Psoas muscle (tissue), 8 donors: Measurements from ENCODE around the gene FGD3. TPM values are rescaled to one million over a fixed set of nuclear protein-coding genes. Genes with fewer than 3 reads are reported as not detected.

ENCODE experiments used
- ATAC-seq, 4 donors: fragments of 200-7000 bp; cut with Tn5 transposase; one replicate each; pipeline ENCODE4 v1.9.1; 2020; ENCODE audit warnings: moderate library complexity in 3 of 4, mild to moderate bottlenecking in 2 of 4
- DNase-seq, 2 donors: peaks; one replicate each; pipeline ENCODE4 v3.0.0-alpha.2; 2020
- H3K27ac ChIP-seq: fragments of 200-600 bp; one replicate; pipeline ENCODE4 v1.8.0; 2022
- H3K27me3 ChIP-seq, 3 donors: fragments of 200-600 bp in 1 of 3; one replicate each; pipeline versions ENCODE4 v1.6.1 to v1.8.0; 2013 to 2022; ENCODE audit warnings: low read length in 2 of 3, mild to moderate bottlenecking in 2 of 3, moderate library complexity in 1 of 3; ENCODE audit not compliant: insufficient read depth in 3 of 3
- H3K36me3 ChIP-seq, 2 donors: fragments of 200-600 bp in 1 of 2; one replicate each; pipeline versions ENCODE4 v1.6.1 to v1.8.0; 2013 to 2022; ENCODE audit warnings: low read depth in 1 of 2, mild to moderate bottlenecking in 1 of 2, moderate library complexity in 1 of 2; ENCODE audit not compliant: insufficient read depth in 1 of 2
- H3K4me1 ChIP-seq: fragments of 200-600 bp; one replicate; pipeline ENCODE4 v1.8.0; 2022
- H3K4me3 ChIP-seq: fragments of 200-600 bp; one replicate; pipeline ENCODE4 v1.8.0; 2022; ENCODE audit warnings: mild to moderate bottlenecking
- H3K9me3 ChIP-seq: fragments of 200-600 bp; one replicate; pipeline ENCODE4 v1.8.0; 2022
- CTCF ChIP-seq: fragments of 200-600 bp; IDR thresholded peaks from one replicate; pipeline ENCODE4 v1.8.0; 2022; ENCODE audit warnings: antibody characterized with exemption
- WGBS, 3 donors: extraction: QIAGEN DNeasy Blood & Tissue Kit; methylation state at CpG; one replicate each; pipeline versions ENCODE4 v1.1.6 to v1.1.7; 2013; 5-methylcytosine and 5-hydroxymethylcytosine counted together
- intact Hi-C, 2 donors: fragments of 100-400 bp; cut with DNase I; formaldehyde crosslinking; loops; one replicate each; pipeline versions ENCODE4 v1.11.0 to v1.14.2; 2022
- polyA plus RNA-seq, 3 donors: library from polyadenylated mRNA; stranded (reverse); fragments of 200-250 nt; gene quantifications; one replicate each; pipeline ENCODE4 v1.2.3, GENCODE V29; 2013
- total RNA-seq, 4 donors: library from RNA; stranded (reverse); fragmentation: NEBNext Ultra II Directional in 2 of 4; extraction: Animal tissue kit (Norgen Biotek cat#: 25700) in 2 of 4; gene quantifications; one replicate each; pipeline versions ENCODE4 v1.2.1 to v1.2.4, GENCODE V29; 2021 to 2023
- donor health status: healthy with polysubstance abuse.
- donor health status: DM: no; HTN: no; CAD: no; lungs with moderate emphysema.
- donor health status: Bipolar disorder and iron deficiency.
- donor health status: healthy.
- donor health status: DM: yes; HTN: yes; CAD: no.
- donor health status: DM: no; HTN: no; CAD: no.
- donor health status: DM: no; HTN: no; CAD: no.
- donor health status: DM: yes; HTN: yes; CAD: no.

FGD3 gene
- total and polyA plus RNA-seq, 7 donors: 0.45 to 2.5 (median 1.2) TPM

DNA sequence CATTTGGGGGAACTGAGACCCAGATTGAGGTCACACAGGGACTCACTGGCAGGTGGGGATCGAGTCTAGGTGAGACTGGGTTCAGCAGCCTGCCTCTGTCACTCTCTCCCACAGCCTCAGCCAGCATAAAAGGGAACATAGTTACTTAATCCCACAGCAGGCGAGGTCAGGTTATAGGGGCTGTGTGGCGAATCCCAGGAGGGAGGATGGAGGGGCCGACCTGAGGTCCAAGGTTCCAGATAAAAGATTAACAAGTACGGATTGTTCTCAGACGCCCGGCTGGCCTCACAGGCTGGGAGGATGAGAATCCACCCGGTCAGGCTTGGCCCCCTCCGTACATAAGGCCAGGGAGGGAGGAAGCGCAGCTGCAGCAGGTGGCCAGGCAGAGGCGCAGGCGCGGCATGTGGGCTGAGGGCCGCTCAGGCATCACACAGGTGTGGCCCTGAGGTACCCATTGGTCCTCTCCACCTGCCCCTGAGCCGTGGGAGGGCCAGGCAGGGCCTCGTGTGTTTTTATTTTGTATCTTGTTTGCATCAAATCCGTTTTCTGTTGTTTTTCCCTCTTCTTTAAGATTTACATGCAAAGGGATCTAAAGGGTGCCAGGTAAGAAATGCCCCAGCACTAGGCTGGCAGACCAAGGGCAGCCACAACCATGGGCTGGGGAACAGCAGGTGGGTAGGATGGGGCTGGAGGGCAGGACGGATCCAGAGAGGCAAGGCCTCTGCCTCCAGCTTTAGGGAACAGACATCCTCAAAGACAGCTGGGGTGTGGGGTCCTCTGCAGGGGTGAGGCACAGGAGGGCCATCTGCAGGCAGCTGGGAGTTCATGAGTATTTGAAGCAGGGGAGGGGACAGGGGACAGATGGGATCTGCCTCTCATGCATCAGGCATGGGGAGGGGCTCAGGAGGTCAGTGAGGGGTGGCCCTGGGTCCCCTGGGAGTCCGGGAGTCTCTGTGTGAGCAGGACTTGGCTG lies 114.8 kb downstream of the FGD3 start:
- H3K27me3 ChIP-seq: peaks cover 0 to 35% (median 0%) of the 10 kb centered on the region in 3 donors
- 71 to 77% (median 75%) methylated on average over 19 of the region's 19 CpGs for WGBS, 3 donors
- no peak for TF ChIP-seq CTCF
- H3K4me1 ChIP-seq: no peaks in the 10 kb centered on the region
- H3K36me3 ChIP-seq: no peaks in the 10 kb centered on the region
- H3K4me3 ChIP-seq: no peak overlapping the region
- DNase-seq: no peak
- intact Hi-C loops: no loop called here
- no peak overlapping the region for H3K27ac ChIP-seq
- no peak for ATAC-seq
- no peaks in the 10 kb centered on the region for H3K9me3 ChIP-seq

- Histone ChIP-seq H3K36me3 (no peaks in the 10 kb centered on the region), H3K4me3 (no peak overlapping the region), H3K27ac (no peak overlapping the region), H3K9me3 (no peaks in the 10 kb centered on the region), H3K27me3 (peaks cover 0 to 27% (median 0%) of the 10 kb centered on the region in 3 donors), H3K4me1 (no peaks in the 10 kb centered on the region)
- TF ChIP-seq CTCF: no peak
- 73 to 76% (median 76%) methylated on average over 12 of the region's 12 CpGs for WGBS, 3 donors
- intact Hi-C loops: no loop called here
- ATAC-seq (peak in 1 of 4 donors; percentile 27), DNase-seq (peak in 1 of 2 donors; percentile 57)
Observed at GRCh38 chr9:93064392-93065134, 117.2 kb downstream of the FGD3 start.

DNA sequence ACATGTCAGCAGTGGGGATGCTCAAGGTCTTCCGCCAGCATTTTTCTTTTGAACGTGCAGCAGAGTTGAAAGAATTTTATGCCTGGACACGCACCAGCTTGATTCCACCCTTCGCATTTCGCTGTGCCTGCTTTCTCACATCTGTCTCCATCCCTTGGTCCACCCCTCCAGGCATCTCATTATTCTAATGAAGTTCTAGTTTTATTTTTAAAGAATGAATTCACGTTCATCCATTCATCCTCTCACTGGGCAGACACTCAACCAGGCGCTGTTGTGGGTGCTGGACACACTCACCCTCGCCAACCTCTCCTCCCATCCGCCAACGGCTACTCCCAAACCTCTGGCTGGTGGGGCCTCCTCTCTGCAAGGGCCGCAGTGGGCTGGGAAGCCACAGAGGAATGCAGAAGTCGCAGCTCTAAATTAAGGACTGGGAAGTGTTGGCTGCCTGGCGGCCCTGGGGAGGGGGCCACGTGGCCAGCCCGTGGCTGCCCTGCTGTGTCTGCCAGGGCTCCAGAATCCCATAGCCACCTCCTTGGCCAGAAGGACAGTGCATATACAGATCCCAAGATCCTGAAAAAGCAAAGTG lies 117.9 kb downstream of the FGD3 start:
- H3K9me3 ChIP-seq: no peaks in the 10 kb centered on the region
- 53 to 62% (median 55%) methylated on average over 15 of the region's 15 CpGs for WGBS, 3 donors
- H3K27ac ChIP-seq: no peak overlapping the region
- peaks cover 0 to 22% (median 0%) of the 10 kb centered on the region in 3 donors for H3K27me3 ChIP-seq
- TF ChIP-seq CTCF: no peak
- intact Hi-C loops: no loop called here
- DNase-seq: no peak
- H3K4me3 ChIP-seq: no peak overlapping the region
- no peak for ATAC-seq
- no peaks in the 10 kb centered on the region for H3K4me1 ChIP-seq
- no peaks in the 10 kb centered on the region for H3K36me3 ChIP-seq

DNA sequence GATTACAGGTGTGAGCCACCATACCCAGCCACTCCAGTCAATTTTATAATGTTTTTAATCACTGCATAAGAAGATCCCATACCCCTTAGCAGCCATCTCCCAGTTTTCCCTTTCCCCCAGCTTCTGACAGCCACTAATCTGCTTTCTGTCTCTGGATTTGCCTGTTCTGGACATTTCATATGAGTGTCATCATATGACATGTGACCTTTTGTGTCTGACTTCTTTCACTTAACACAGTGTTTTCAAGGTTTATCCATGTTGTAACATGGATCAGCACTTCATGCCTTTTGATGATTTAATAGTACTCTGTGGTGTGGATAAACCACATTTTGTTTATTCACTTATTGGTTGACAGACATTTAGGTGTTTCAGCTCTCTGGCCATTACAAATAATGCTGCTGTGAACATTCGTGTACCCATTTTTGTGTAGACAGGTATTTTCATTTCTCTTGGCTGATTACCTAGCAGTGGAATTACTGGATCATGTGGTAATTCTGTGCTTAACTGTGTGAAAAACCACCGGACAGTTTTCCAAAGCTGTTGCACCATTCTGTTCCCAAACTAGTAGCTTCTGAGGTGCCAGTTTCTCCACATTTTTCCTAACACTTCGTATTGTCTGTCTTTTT lies 119.8 kb downstream of the FGD3 start:
- Histone ChIP-seq H3K9me3 (no peaks in the 10 kb centered on the region), H3K36me3 (no peaks in the 10 kb centered on the region), H3K27me3 (peaks cover 0 to 7% (median 0%) of the 10 kb centered on the region in 3 donors), H3K27ac (no peak overlapping the region), H3K4me1 (no peaks in the 10 kb centered on the region), H3K4me3 (no peak overlapping the region)
- WGBS, 3 donors: 86 to 92% (median 86%) methylated on average over 3 of the region's 3 CpGs
- DNase-seq (no peak), ATAC-seq (no peak)
- TF ChIP-seq CTCF: no peak
- intact Hi-C loops: no loop called here
